Activated CD4-positive, CD25-positive, alpha-beta regulatory T cell treated with anti-CD3 and anti-CD28 coated beads, Interleukin-2, amount 50 U/mL, for 72 hours (primary cell): ENCODE data around the gene POLR2J.
"Not testable (repeated sequence)": the region's sequence is repeated elsewhere in the genome, so short reads cannot be mapped to it uniquely, and the experiment has no call there.

ENCODE experiments used
- DNase-seq: peaks from one replicate; pipeline ENCODE4 v3.0.0; 2021

Gene POLR2J

DNA sequence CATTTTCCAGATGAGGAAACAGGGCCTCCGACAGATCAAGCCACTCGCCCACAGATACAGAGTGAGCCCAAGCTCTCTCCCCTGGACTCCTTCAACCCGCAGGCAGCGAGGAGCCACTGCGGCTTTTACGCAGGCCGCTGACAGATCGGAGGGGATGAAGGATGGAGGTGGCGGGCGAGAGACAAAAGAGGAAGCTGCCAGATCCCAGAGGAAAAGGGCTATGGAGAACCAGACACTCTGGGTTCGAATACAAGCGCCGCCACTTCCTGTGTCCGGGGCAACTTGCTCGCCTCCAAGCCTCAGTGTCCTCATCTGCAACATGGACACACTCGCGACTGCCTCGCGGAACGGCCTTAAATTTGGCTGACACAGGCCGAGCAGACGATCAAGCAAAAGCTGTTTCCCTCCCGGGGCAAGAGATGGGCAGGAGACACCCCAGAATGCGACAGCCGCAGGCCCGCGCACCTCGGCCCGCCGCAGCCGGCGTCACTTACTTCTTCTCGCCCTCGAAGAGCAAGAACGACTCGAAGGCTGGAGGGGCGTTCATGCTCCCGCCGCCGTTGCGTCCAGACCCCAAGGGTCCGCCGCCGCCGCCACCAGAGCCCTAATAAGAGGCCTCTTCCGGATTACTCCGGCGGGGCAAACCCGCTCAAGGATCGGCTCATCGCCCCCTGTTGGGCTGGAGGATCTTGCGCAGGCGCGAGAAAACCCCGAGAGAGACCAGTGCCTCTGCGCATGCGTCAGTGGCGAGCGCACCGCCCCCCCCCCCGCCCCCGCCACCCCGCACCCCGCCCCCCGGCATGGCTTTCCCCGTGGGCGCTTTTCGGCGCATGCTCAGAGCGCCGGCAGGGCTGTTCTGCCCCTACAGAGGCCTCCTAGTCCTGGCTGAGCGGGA is at the start of gene POLR2J:
POLR2J (minus strand) TSS at position 609 of the 895 bp plus-strand sequence; CDS start at position 547, 62 bp downstream.
- DNase-seq, result peak; percentile 93

DNA sequence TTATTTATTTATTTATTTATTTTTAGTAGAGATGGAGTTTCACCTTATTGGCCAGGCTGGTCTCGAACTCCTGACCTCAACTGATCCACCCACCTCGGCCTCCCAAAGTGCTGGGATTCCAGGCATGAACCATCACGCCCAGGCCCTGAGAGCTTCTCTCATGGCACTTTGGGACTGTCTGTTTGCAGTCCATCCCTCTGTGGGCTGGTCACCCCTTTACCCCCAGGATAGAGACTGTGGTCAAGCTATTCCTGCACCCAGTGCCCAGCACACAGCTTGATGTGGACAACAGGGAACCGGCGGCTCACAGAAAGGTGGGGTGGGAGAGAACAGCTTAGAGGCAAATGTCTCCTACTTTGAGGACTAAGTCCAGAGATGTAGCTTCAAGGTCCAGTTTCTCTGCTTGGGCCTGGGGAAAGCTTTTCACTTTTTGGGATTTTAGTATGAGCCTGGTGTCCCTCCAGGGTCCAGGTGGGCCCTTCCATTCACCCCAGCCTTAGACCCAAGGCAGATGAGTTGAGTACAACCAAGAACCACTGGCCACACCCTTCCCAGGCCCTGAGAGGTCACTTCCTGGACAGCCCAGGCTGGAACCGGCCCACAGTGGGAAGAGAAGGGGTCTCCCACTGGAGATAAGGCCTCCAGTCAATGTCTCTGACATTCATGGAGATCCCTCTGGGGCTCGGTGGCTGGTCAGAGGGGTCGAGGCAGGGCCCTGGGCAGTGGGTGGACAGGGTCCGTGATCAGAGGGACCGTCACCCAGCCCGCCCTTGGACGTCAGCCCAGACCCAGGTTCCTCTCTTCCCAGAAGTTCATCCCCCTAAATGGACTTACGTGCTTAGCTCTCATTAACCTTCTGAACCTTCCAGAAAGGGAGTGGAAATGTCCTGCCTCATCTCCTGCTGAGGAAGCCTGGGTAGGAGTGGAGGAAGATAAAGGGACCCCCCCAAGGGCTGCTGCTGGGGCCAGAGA is 49.4 kb upstream of the POLR2J start:
- DNase-seq, result not testable (repeated sequence)

DNA sequence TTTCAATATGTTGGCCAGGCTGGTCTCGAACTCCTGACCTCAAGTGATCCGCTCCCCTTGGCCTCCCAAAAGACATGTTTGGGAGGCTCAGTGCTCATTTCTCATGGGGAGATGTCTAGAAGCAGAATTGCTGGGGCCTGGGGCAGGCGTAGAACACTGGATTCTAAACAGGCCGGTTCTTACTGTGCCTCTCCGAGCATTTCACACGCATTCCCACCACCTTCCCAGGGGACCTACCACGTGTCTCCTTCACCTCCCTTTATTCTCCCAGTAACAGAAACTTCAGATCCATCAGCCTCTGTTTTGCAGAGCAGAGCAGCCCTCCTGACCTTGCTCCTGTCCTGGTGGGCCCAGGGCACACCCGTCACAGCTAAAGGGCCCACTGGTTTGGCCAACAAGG is 48.5 kb upstream of the POLR2J start:
- not testable (repeated sequence) for DNase-seq

DNA sequence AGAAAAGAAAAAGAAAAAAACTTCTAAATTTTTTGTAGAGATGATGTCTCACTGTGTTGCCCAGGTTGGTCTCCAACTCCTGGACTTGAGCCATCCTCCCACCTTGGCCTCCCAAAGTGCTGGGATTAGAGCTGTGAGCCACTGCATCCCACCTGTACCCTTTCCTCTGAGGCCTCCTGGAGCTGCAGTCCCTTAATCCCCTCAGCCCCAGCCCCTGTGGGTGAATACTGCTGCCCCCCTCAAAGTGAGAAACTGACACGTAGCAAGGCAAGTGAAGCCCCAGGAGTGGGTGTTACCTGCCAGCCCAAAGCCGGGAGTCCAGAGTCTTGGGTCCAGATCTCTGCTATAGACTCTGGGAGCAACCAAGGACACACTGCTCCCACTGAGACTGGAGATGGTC is 46.1 kb upstream of the POLR2J start:
- peak; percentile 32 for DNase-seq

DNA sequence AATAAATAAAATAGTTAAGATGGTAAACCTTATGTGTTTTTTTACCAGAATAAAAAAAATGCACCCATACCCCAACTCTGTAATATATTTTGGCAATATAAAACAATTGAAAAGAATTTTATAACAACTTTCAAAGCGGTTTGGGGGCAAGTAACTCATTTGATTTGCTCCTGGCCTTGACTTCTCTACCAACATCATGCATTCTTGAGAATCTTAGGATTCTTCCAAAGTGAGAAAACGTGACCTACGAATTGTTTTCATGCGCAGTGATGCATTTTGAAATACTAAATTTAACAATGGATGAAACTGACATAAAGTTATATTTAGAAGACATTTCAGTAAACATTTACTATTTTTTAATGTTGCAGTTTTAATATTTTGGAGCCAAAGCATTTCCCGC is 42.1 kb upstream of the POLR2J start:
- not testable (repeated sequence) for DNase-seq

DNA sequence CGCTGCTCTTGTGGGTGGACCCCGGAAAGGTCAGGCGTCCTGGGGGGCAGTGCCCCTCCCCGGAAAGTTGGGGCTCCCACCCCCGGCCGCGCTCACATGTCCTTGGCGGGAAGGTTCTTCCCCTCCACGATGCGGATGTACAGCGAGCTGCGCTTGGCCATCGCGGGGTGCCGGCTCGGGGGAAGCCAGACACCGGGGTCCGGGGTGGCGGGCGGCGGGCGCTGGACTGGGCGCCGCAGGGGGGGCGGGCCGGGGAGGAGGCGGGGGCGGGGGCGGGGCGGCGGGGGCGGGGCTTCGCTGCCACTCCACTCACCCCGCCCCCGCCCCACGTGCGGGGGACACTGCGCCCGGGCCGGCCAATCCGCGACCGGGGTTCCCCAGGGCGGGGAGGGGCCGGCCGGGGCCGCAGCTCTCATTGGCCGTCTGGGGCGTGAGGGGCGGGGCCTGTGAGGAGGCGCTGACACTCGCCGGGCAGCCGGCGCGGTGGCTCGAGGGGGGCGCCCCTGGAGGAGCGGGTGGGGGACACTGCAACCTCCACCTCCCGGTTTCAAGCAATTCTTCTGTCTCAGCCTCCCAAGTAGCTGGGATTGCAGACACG is 38.9 kb upstream of the POLR2J start, which contains the start of gene RASA4B:
RASA4B (minus strand) TSS at position 228 of the 598 bp plus-strand sequence; CDS start at position 161, 67 bp downstream.
- DNase-seq, result peak; percentile 51

DNA sequence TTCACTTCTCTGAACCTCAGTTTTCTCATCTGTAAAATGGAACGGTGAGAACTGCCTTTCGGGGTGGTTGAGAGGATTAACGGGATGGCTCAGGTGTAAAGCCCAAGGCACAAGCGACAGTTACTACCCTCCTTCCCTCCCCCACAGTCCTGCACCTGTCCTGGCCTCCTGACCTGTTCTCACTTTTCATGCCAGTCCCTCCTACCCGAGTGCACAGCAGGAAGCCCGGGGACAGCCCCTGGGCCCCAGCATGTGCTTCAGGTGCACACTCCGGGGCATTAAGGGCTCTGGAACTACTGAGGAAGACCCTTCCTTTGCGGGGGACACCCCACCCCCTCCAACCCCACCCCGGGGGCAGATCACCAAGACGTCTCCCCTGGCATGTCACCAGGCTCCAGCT is 38.2 kb upstream of the POLR2J start:
- DNase-seq, result not testable (repeated sequence)

DNA sequence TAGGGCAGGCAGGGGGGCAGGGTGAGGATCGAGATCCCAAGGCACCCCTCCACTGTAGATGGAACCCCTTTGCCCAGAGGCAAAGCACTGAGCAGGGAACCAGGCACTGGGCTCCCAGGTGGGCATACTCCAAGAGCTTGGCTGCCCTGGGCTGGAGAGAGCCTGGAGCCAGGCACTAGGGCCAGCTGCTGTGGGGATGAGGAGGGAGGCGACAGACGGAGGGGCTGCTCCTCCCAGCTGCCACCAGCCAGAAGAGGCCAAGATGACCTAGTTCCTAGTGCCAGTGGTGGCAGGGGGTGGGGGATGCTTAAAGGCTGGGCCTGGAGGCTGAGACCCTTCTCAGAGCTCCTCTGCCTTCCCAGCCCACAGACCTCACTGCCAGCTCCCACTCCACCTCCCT is 37.2 kb upstream of the POLR2J start:
- not testable (repeated sequence) for DNase-seq

DNA sequence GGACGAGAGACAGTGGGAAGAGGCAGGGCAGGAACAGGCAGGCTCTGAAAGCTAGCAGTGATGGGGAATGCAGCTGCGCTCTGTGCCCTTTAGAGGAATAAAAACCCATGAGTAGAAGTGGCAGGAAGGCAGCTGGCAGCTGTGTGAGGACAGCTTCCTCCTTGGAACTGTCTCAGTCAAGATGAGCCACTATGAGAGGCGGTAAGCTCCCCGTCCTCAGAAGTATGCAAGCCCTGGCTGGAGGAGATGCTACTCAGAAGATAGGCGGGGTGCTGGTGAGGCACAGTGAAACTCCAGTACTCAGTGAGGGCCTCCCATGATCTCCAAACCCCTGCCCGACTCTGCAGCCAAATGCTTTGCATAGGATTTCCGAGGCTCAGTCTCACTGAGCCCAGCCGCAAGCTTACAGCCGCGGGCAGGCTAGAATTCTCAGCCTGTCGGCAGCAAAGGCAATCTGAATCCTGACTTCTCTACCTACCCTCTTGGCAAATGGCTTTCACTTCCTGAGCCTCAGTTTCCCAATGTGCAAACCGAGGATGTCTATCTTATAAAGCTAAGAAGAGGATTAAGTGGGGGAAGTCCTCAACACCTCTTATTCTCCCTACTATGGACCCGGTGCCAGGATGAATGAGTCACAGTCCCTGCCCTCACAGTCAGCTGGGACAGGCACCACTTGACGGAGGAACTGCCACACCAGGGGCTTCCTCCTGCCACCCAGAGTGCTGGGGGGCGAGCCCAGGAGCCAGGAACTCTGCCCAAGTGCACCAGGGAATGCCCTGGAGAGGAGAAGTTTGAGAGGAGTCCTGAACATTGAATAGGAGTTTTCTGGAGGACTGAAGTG is 36.4 kb upstream of the POLR2J start:
- not testable (repeated sequence) for DNase-seq

DNA sequence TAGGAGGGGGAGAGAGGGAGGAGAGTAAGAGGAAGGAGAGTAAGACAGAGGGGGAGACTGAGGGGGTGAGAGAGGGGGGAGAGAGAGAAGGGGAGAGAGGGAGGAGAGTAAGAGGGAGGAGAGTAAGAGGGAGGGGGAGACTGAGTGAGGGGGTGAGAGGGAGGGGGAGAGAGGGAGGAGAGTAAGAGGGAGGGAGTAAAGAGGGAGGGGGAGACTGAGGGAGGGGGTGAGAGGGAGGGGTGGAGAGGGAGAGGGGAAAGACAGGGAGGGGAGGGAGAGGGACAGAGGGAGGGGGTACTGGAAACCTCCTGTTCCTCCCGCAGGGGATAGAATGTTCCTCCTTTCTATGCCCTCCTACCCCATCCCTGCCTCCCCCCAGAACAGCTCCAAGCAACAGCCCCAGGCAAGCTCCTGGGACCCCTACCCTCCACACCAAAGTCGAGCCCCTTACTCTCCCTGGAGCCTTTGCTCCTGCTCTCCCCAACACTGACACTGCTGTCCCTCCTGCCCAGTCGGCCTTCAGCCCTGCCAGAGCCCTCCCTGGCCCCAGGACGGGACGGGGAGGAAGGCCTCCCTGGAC is 34.0 kb upstream of the POLR2J start:
- peak; percentile 42 for DNase-seq

DNA sequence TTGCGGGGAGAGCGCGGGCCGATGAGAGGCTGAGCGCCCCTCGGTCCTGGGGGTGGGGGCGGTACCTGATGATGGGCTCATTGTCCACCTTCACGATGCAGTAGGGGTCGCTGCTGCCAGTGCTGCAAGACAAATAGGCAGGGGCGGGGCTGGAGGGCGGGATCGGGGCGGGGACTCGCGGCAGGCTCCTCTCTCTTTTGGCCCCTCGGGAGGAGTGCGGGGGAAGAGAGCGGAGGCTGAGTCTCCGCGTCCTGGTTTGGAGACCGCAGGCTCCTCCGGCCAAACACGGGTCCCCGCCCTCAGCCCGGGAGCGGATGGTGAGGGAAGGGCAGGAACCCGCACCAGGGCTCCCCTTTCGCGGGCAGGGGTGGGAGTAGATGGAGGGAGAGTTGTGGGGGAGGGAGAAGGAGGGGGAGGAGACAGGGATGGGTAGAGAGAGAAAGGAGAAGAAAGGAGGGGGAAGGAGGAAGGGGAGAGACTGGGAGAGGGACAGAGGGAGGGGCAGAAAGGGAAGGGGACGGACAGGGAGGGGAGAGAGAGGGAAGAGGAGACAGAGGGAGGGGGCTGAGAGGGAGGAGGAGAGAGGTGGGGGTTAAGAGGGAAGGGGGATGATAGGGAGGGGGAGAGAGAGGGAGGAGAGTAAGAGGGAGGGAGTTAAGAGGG is 33.3 kb upstream of the POLR2J start:
- not testable (repeated sequence) for DNase-seq

DNA sequence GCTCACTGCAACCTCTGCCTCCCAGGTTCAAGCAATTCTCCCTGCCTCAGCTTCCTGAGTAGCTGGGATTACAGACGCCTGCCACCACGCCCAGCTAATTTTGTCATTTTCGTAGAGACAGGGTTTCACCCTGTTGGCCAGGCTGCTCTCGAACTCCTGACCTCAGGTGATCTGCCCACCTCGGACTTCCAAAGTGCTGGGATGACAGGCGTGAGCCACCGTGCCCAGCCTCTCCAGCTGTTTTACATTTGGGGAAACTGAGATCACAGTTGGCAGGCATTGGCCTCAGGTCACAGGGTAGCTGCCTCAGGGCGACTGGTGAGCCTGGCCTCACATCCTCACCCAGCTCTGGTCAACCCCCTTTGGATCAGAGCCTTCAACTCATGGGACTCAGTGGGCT is 31.9 kb upstream of the POLR2J start:
- not testable (repeated sequence) for DNase-seq

DNA sequence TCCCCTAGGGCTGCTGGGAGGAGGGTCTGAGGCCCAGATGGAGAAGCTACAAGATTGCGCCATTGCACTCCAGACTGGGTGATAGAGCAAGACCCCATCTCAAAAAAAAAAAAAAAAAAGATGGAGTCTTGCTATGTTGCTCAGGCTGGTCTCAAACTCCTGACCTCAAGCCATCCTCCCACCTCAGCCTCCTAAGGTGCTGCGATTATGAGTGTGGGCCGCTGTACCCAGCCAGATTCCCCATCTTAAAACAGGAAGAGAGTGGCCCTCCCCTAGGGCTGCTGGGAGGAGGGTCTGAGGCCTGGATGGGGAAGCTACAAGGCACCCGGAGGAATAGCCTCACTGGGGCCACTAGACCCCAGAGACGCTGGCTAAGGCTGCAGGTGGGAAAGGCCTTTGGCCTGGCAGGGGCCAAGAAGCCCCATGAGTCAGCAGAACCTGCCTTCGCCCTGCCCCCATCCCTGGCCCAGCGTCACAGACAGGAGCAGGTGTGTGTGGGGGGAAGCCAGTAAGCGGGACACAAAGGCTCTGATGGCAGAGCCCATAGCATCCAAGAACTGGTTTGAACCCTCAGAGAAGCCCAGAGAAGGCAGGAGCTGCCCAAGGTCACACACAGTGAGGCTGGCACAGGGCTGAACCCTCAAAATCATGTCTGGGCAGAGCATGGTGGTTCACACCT is 28.8 kb upstream of the POLR2J start:
- DNase-seq, result not testable (repeated sequence)

DNA sequence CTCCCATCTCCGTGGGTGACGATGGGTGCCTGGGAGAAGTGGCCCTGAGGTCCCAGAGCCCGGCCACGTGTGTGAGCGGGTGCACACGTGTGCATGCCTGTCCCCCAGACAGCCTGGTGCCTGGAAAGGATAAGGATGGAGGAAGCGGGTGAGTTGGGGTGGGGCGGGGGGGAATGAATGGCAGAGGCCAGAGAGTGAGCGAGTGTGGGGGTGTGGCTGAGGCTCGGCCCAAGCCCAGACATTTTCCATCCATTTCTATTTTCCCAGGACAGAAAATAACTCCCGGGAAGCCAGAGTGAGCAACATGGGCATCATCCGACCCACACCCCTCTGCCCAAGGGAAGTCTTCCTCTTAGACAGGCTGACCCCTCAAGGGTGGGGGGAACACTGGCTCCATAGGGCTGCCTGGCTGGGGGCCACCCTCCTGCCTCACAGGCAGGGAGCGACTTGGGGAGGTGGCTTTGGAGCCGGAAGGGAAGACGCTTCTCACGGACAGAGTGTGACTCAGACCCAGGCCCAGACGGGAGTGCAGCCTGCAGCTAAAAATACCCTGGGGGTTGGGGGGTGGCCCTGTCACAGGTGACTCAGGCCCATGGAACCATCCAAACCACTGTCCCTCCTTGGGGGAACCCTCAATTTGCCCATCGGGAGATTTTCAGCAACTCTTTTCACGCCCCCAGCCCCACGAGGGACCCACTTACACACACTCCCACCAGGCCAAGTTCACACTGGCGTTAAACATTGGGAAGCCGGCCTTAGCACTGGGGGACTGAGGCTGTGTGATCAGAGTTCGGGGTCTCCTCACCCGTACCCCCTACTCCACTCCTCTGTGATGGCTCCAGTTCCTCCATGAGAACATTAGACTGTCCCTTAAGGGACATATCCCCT is 26.8 kb upstream of the POLR2J start:
- DNase-seq, result peak; percentile 29

DNA sequence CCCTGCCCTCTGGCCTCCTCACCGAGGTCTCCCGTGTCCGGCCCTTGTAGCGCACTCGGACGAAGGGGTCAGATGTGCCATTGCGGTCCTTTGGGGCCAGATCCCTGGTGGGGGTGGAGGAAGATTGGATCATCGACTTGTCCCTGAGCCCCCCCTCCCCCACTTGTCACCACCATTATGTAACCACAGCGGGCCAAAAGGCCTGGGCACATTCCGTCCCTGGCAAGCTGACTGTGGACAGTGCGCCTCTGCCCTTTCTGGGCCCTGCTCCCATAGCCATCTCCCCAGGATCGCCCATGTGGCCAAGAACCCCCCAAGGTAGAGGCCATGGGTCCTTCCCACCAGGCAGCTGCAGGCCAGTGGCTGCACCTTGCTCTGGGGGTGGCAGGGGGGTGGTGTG is 24.4 kb upstream of the POLR2J start:
- DNase-seq, result not testable (repeated sequence)

DNA sequence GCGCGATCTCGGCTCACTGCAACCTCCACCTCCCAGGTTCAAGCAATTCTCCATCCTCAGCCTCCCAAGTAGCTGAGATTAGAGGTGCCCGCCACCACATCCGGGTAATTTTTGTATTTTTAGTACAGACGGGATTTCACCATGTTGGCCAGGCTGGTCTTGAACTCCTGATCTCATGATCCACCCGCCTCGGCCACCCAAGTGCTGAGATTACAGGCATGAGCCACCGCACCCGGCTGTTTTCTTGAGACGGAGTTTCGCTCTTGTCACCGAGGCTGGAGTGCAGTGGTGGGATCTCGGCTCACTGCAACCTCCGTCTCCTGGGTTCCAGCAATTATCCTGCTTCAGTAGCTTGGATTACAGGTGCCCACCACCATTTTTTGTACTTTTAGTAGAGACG is 19.6 kb upstream of the POLR2J start:
- DNase-seq, result peak; percentile 25

DNA sequence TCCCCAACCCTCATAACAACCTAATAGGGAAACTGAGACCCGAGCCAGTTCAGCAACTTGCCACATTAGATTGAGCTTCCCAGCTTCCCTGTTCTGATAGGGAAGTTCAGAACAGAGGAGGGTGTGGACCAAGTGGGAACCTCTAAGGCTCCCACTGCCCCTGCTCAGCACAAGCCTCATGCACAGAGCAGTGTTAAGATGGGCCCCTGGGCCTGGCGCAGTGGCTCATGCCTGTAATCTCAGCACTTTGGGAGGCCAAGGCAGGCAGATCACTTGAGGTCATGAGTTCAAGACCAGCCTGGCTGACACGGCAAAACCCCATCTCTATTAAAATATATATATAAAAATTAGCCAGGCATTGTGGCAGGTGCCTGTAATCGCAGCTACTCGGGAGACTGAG is 18.6 kb upstream of the POLR2J start:
- peak; percentile 29 for DNase-seq

DNA sequence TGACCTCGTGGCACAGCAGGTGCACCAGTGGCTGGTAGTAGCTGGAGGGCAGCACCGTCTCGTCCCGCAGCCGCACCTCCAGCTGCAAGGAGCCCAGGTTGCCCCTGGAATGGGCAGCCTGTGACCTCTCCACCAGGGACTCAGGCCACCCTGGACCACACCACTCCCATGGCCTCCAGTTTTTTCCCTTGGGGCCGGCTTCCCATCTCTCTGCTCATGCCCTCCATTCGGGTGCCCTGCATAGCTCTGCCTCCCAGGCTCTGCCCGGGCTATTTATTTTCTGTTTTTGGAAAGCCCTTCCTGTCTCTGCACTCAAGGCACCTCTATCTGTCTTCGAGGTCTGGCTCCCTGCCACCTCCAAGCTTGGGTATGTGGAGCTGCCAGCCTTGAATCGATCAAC is 18.1 kb upstream of the POLR2J start:
- DNase-seq, result peak; percentile 26

DNA sequence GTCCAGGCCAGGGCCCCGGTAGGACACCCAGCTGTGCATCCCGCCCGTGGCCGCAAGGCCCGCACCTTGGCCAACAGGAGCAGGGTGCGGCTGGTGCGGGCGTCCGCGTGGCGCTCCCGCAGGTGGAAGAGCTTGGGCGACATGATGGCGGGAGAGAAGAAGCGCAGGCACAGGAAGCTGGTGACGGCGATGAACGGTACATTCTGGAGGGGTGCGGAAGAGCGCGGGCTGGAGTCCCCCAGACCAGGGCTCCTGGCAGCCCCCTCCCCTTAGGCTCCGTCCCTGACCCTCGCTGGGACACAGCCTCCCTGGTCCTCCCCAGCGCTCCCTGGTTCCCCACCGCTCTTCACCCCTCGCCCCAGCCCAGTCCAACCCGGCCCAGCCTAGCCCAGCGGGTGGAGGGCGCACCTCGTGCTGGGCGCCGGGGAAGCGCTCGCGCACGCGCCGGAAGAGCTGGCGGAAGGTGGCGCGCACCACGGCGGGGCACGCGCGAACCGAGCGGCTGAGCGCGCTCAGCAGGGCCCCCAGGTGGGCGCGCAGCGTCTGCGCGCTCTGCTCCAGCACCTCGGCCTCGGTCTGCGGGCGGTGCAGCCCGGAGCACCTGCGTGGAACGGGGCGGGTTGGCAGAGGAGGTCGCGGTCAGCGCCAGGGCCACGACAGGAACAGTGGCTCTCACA is 15.9 kb upstream of the POLR2J start:
- DNase-seq, result not testable (repeated sequence)
